ENCODE results near the gene MME. TPM values are rescaled to one million over a fixed set of nuclear protein-coding genes. Genes with fewer than 3 reads are reported as not detected.

The MME gene
- 19.4 and 22.8 TPM in 2 replicates for total RNA-seq (2012; rRNA removed)
- 7.5 and 11.7 TPM in 2 replicates for polyA plus RNA-seq (2012; rRNA removed)
- 2.2 and 6.1 TPM in 2 replicates for polyA plus RNA-seq (2012; cell fraction: cytosol; rRNA removed)
- 2.2 and 16.5 TPM in 2 replicates for polyA plus RNA-seq (2012; cell fraction: nucleus; rRNA removed; ENCODE audit: low replicate concordance)
- percentile 45 among the genes with signal in this experiment for Bru-seq, nascent RNA
- BruChase-seq, experiment 1, labeled RNA remaining after a 6-hour chase = percentile 48 among the genes with signal in this experiment
- BruChase-seq, experiment 2, labeled RNA remaining after a 2-hour chase = percentile 40 among the genes with signal in this experiment
- long read RNA-seq, full-length matches to known transcripts = 1 of 5 reads
- long read RNA-seq, partial matches to known transcripts = 1 of 5 reads
- long read RNA-seq, other reads (novel, unspliced or antisense) = 3 of 5 reads

DNA sequence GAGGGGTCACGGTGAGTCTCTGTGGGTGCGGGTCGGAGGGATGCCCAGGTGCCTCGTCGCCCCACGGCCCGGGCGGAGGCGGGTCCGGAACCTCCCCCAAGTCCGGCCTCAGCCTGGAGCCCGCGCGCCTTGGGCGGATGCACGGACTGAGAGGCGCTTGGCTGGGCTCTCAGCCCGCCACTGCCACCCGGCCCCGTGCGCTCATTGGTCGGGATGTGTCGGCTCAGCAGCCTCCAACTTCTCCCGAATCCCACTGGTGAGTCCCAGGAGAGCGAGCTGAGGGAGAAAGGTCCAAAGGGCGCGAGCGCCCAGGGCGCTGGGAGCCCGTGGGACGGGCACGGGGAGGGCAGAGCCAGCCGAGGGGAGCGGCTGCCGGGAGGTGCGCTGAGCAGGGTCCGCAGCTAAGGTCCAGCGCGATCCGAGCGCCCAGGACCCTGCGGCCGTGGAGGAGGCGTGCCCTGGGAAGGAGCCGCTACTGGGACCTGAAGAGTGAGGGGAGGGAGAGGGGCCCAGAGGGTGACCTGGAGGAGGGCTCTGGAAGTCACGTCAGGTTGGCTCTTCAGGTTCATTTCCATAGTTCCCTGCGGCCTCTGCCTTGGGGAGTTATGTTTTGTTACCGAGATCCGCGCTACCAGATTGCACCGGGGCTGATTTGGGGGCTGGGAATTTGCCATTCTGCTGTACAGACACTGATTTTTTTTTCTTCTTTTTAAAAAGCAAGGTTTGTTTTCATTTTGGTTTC lies at the start of gene MME:
MME (plus strand) TSS at position 574 of the 742 bp plus-strand sequence. CDS start 3,849 bp downstream, outside the sequence.
- peak within 1 kb of the TSS; percentile 77 for H3K23ac ChIP-seq (ENCODE audit: low read depth, low read length)
- H2AK5ac ChIP-seq (ENCODE audit: low read depth, low read length) = no peak within 1 kb of the TSS
- peak within 1 kb of the TSS; percentile 63 for H3K56ac ChIP-seq (ENCODE audit: extremely low read depth, insufficient read depth, low read length)
- H4K20me1 ChIP-seq (ENCODE audit: insufficient read depth, low read length) = no peaks in the 10 kb centered on the region
- peak within 1 kb of the TSS; percentile 99 for H3K4me2 ChIP-seq (ENCODE audit: low read depth, low read length)
- peak within 1 kb of the TSS; percentile 65 for H3K4me3 ChIP-seq (ENCODE audit: insufficient read depth, low read depth, low read length)
- H3K4me1 ChIP-seq (ENCODE audit: control insufficient read depth, insufficient read depth, low read length) = 0 out of 2 replicates have a peak, but pooled peaks cover 2% of the 10 kb centered on the region
- peak within 1 kb of the TSS; percentile 7 for H2BK5ac ChIP-seq (ENCODE audit: low read depth, low read length, poor library complexity, severe bottlenecking)
- peak within 1 kb of the TSS; percentile 40; the same call in 1 of the 3 replicates for H2BK15ac ChIP-seq (ENCODE audit: low read depth, low read length)
- BruUV-seq (replicated peaks) = no TSS peak
- in situ Hi-C loops (cut with MboI; ENCODE audit: low sequenced_read_pairs) = loop anchor here (10.0 kb wide), 1 partner anchor 195 kb away; no protein-coding TSS in a partner anchor
- peaks cover 5% of the 10 kb centered on the region for H3K27me3 ChIP-seq (ENCODE audit: control insufficient read depth, insufficient read depth, low read length)
- H3K79me1 ChIP-seq (ENCODE audit: low read depth in 1 of 2, low read length in 2 of 2) = no peaks in the 10 kb centered on the region; a peak in 1 of 4 replicates
- H3K9ac ChIP-seq (ENCODE audit: low read depth, low read length) = peak within 1 kb of the TSS; percentile 83
- H3K14ac ChIP-seq (replicated peaks; ENCODE audit: low read depth, low read length) = peak within 1 kb of the TSS; percentile 28
- H3K9me1 ChIP-seq (ENCODE audit: insufficient read depth, low read length) = no peaks in the 10 kb centered on the region; the same call in 1 of the 2 replicates
- peak within 1 kb of the TSS; percentile 61; the same call in 1 of the 2 replicates for H4K91ac ChIP-seq (ENCODE audit: insufficient read depth, low read depth, low read length)
- DNase-seq (peak; percentile 73), ATAC-seq (ENCODE audit: low read depth) (peak; percentile 95)
- 0% methylated on average over 16 of the region's 51 CpGs; no CpG with 5 or more reads in 1 of the 2 experiments for WGBS, 2 experiments (ENCODE audit: extremely low coverage in 2 of 2, insufficient read length in 1 of 2)
- H2AFZ ChIP-seq (replicated peaks; ENCODE audit: low read length, poor library complexity) = peak within 1 kb of the TSS; percentile 95
- intact Hi-C loops (cut with micrococcal nuclease) = loop anchor here (1.0 to 5.0 kb wide), 6 partner anchors 34 to 321 kb away; no protein-coding TSS in a partner anchor
- peak within 1 kb of the TSS; percentile 52; the same call in 1 of the 2 replicates for H3K4ac ChIP-seq (ENCODE audit: low read depth, low read length)
- H2BK20ac ChIP-seq (ENCODE audit: low read depth, low read length) = no peak within 1 kb of the TSS; the same call in 1 of the 2 replicates
- peak within 1 kb of the TSS; percentile 30 for H3K27ac ChIP-seq (ENCODE audit: insufficient read depth, low read length)
- peak within 1 kb of the TSS; percentile 78 for H4K5ac ChIP-seq (ENCODE audit: low read depth, low read length)
- ChIA-PET CTCF (no interaction called here), POLR2A (ENCODE audit: unreplicated experiment) (interaction anchor here (0.6 kb wide), 1 partner anchor 18 kb away, joined by 5 read pairs; no protein-coding TSS in a partner anchor)
- H2AK9ac ChIP-seq (replicated peaks; ENCODE audit: low read depth, low read length, poor library complexity) = peak within 1 kb of the TSS; percentile 61
- no peaks in the 10 kb centered on the region for H3K9me3 ChIP-seq (ENCODE audit: control insufficient read depth, insufficient read depth, low read length)
- no peaks in the 10 kb centered on the region for H3K36me3 ChIP-seq (ENCODE audit: control insufficient read depth, insufficient read depth, low read length)
- dilution Hi-C loops (cut with HindIII; ENCODE audit: low sequenced_read_pairs, unreplicated experiment) = no loop called here
- peak within 1 kb of the TSS; percentile 48 to 59; a peak in 2 of 4 replicates for H4K8ac ChIP-seq (ENCODE audit: low read depth in 2 of 2, low read length in 2 of 2)
- H3K18ac ChIP-seq (ENCODE audit: low read depth, low read length) = peak within 1 kb of the TSS; percentile 84
- TF ChIP-seq SMC3 (IDR thresholded peaks at IDR 0.05; ENCODE audit: low read depth, low read length) = no peak
- TF ChIP-seq RFX5 (IDR thresholded peaks at IDR 0.05; ENCODE audit: low read depth, low read length) = no peak
- TF ChIP-seq MXI1 (IDR thresholded peaks at IDR 0.05; ENCODE audit: borderline replicate concordance, low read depth, low read length) = no peak
- TF ChIP-seq, protein P1, sequence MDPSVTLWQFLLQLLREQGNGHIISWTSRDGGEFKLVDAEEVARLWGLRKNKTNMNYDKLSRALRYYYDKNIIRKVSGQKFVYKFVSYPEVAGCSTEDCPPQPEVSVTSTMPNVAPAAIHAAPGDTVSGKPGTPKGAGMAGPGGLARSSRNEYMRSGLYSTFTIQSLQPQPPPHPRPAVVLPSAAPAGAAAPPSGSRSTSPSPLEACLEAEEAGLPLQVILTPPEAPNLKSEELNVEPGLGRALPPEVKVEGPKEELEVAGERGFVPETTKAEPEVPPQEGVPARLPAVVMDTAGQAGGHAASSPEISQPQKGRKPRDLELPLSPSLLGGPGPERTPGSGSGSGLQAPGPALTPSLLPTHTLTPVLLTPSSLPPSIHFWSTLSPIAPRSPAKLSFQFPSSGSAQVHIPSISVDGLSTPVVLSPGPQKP (IDR thresholded peaks at IDR 0.05; ENCODE audit: borderline replicate concordance, low read depth, low read length) = no peak
- peak; percentile 28; the same call in 1 of the 2 replicates for TF ChIP-seq POLR2A (IDR thresholded peaks at IDR 0.05; ENCODE audit: low read depth, low read length)
- TF ChIP-seq FOS (IDR thresholded peaks at IDR 0.05; ENCODE audit: low read depth, low read length) = no peak
- peak within 1 kb of the TSS; percentile 53 for H2BK120ac ChIP-seq (ENCODE audit: low read depth, low read length)
